H1 (cell line): Measurements from ENCODE around the gene TGM5. TPM values are rescaled to one million over a fixed set of nuclear protein-coding genes. Genes with fewer than 3 reads are reported as not detected.

ENCODE experiments used
- CTCF ChIA-PET: fragments of 300-600 bp; sonication (Branson Sonifier 250); formaldehyde crosslinking; loops from one replicate; lab custom pipeline; 2021; ENCODE audit not compliant: partially characterized antibody; lab: Charles Lee
- POLR2A ChIA-PET: fragments of 300-600 bp; sonication (Branson Sonifier 250); formaldehyde crosslinking; loops from one replicate; lab custom pipeline; 2021; ENCODE audit warnings: inconsistent platforms; ENCODE audit not compliant: partially characterized antibody; lab: Charles Lee
- DNase-seq, 2 experiments: peaks; one replicate each; pipeline versions ENCODE4 v3.0.0 to v3.0.0-alpha.2; 2010 to 2022; ENCODE audit warnings: low spot score in 2 of 2, low read depth in 1 of 2, mixed read lengths in 1 of 2
- FAIRE-seq: peaks from 2 replicates; lab custom pipeline; 2011; peaks lifted over from hg19 to GRCh38; lab: Jason Lieb, UNC
- H2AFZ ChIP-seq: 2 replicates; pipeline ENCODE4 v1.8.1; 2012; ENCODE audit warnings: low read length, inconsistent platforms
- H2AK5ac ChIP-seq: 2 replicates; pipeline ENCODE4 v1.6.1; 2013; ENCODE audit warnings: low read depth, low read length
- H2BK120ac ChIP-seq: replicated peaks from 2 replicates; pipeline ENCODE3; 2013; ENCODE audit warnings: low read depth, low read length, inconsistent platforms
- H2BK12ac ChIP-seq: 2 replicates; pipeline ENCODE4 v1.6.1; 2013; ENCODE audit warnings: low read depth, low read length
- H2BK15ac ChIP-seq: 2 replicates; pipeline ENCODE4 v1.6.1; 2013; ENCODE audit warnings: low read length
- H2BK20ac ChIP-seq: 2 replicates; pipeline ENCODE4 v1.6.1; 2013; ENCODE audit warnings: low read length
- H2BK5ac ChIP-seq: 2 replicates; pipeline ENCODE4 v1.6.1; 2013; ENCODE audit warnings: low read depth, low read length
- H3K14ac ChIP-seq: 2 replicates; pipeline ENCODE4 v1.6.1; 2013; ENCODE audit warnings: inconsistent platforms; ENCODE audit not compliant: insufficient read length
- H3K18ac ChIP-seq: 2 replicates; pipeline ENCODE4 v1.6.1; 2013; ENCODE audit warnings: low read length; ENCODE audit errors: extremely low read depth
- H3K23ac ChIP-seq: 2 replicates; pipeline ENCODE4 v1.6.1; 2013; ENCODE audit warnings: inconsistent platforms; ENCODE audit not compliant: insufficient read length
- H3K23me2 ChIP-seq: 2 replicates; pipeline ENCODE4 v1.6.1; 2013; ENCODE audit warnings: low read depth, low read length
- H3K27ac ChIP-seq: 2 replicates; pipeline ENCODE4 v1.6.1; 2011; ENCODE audit warnings: low read depth, low read length, inconsistent platforms
- H3K27me3 ChIP-seq, 4 experiments: replicated peaks in 1 of 4; 1 replicate in 1 of 4; 2 replicates in 3 of 4; pipeline versions ENCODE4 v1.6.1 to v1.8.1; 2011 to 2013; ENCODE audit warnings: low read length in 3 of 4, mild to moderate bottlenecking in 3 of 4, inconsistent platforms in 2 of 4, mixed read lengths in 2 of 4, moderate library complexity in 1 of 4; ENCODE audit not compliant: control insufficient read depth in 3 of 4, insufficient read depth in 3 of 4; ENCODE audit errors: extremely low read depth in 1 of 4
- H3K36me3 ChIP-seq, 4 experiments: 2 replicates each; pipeline versions ENCODE4 v1.6.1 to v1.8.1; 2011 to 2013; ENCODE audit warnings: mild to moderate bottlenecking in 4 of 4, low read length in 3 of 4, moderate library complexity in 2 of 4, control low read depth in 1 of 4, inconsistent platforms in 1 of 4; ENCODE audit not compliant: insufficient read depth in 4 of 4, control insufficient read depth in 2 of 4
- H3K4ac ChIP-seq: replicated peaks from 2 replicates; pipeline ENCODE3; 2013; ENCODE audit warnings: low read length, low read depth, mixed read lengths, inconsistent platforms; ENCODE audit not compliant: insufficient read length
- H3K4me1 ChIP-seq, 4 experiments: replicated peaks in 1 of 4; 1 replicate in 1 of 4; 2 replicates in 3 of 4; pipeline versions ENCODE4 v1.6.1 to v1.8.1; 2011 to 2013; ENCODE audit warnings: low read length in 3 of 4, inconsistent platforms in 2 of 4, mixed read lengths in 1 of 4; ENCODE audit not compliant: insufficient read depth in 4 of 4, control insufficient read depth in 3 of 4
- H3K4me2 ChIP-seq, 2 experiments: 2 replicates each; pipeline versions ENCODE4 v1.6.1 to v1.8.1; 2011 to 2013; ENCODE audit warnings: low read depth in 2 of 2, low read length in 2 of 2, control low read depth in 1 of 2, inconsistent platforms in 1 of 2, mild to moderate bottlenecking in 1 of 2; ENCODE audit not compliant: insufficient read depth in 1 of 2
- H3K4me3 ChIP-seq, 4 experiments: fragments of 200-600, 300-600 bp in 1 of 4; sonication (generic), shearing (Covaris generic), sonication (Bioruptor Twin) in 1 of 4; 2 replicates each; pipeline versions ENCODE4 v1.5.1 to v1.8.1; 2011 to 2016; ENCODE audit warnings: low read length in 4 of 4, low read depth in 3 of 4, control low read depth in 2 of 4, inconsistent platforms in 2 of 4, mild to moderate bottlenecking in 2 of 4, mixed read lengths in 1 of 4, moderate library complexity in 1 of 4; ENCODE audit not compliant: insufficient read depth in 2 of 4; ENCODE audit errors: extremely low read depth in 1 of 4
- H3K56ac ChIP-seq: replicated peaks from 2 replicates; pipeline ENCODE3; 2013; ENCODE audit warnings: low read depth, mild to moderate bottlenecking, mixed read lengths, low read length, inconsistent platforms; ENCODE audit not compliant: insufficient read length
- H3K79me1 ChIP-seq: 2 replicates; pipeline ENCODE4 v1.6.1; 2013; ENCODE audit warnings: low read depth, low read length, control low read depth
- H3K79me2 ChIP-seq, 2 experiments: 2 replicates each; pipeline versions ENCODE4 v1.6.1 to v1.8.1; 2012 to 2013; ENCODE audit warnings: low read length in 2 of 2, mild to moderate bottlenecking in 2 of 2, inconsistent platforms in 1 of 2; ENCODE audit not compliant: insufficient read depth in 2 of 2, control insufficient read depth in 1 of 2
- H3K9ac ChIP-seq, 4 experiments: replicated peaks in 1 of 4; 1 replicate in 1 of 4; 2 replicates in 3 of 4; pipeline versions ENCODE4 v1.6.1 to v1.8.1; 2011 to 2013; ENCODE audit warnings: low read depth in 3 of 4, low read length in 3 of 4, control low read depth in 2 of 4, mild to moderate bottlenecking in 2 of 4, moderate library complexity in 2 of 4, inconsistent platforms in 1 of 4; ENCODE audit errors: extremely low read depth in 1 of 4
- H3K9me3 ChIP-seq, 2 experiments: 2 replicates each; pipeline versions ENCODE4 v1.6.1 to v1.8.1; 2012 to 2013; ENCODE audit warnings: mild to moderate bottlenecking in 2 of 2, moderate library complexity in 2 of 2, control low read depth in 1 of 2, inconsistent platforms in 1 of 2, low read depth in 1 of 2, low read length in 1 of 2, mixed read lengths in 1 of 2; ENCODE audit not compliant: insufficient read depth in 2 of 2
- H4K20me1 ChIP-seq, 2 experiments: replicated peaks in 1 of 2; 2 replicates each; pipeline versions ENCODE3 to v1.8.1; 2011 to 2013; ENCODE audit warnings: inconsistent platforms in 2 of 2, low read length in 2 of 2, mild to moderate bottlenecking in 1 of 2; ENCODE audit not compliant: insufficient read depth in 2 of 2, control insufficient read depth in 1 of 2
- H4K5ac ChIP-seq: 2 replicates; pipeline ENCODE4 v1.6.1; 2013; ENCODE audit warnings: low read length, low read depth, mixed read lengths, inconsistent platforms; ENCODE audit not compliant: insufficient read length
- H4K8ac ChIP-seq: 2 replicates; pipeline ENCODE4 v1.8.0; 2013; ENCODE audit warnings: mild to moderate bottlenecking, moderate library complexity, low read length, inconsistent platforms; ENCODE audit not compliant: insufficient read depth; ENCODE audit errors: extremely low read depth
- H4K91ac ChIP-seq: replicated peaks from 2 replicates; pipeline ENCODE3; 2013; ENCODE audit warnings: low read length, mixed read lengths, inconsistent platforms; ENCODE audit not compliant: insufficient read length
- BRCA1 ChIP-seq: IDR thresholded peaks from 2 replicates; pipeline ENCODE4 v1.6.1; 2012; ENCODE audit warnings: low read depth, low read length, improper control_type of control experiment
- CHD2 ChIP-seq: IDR thresholded peaks from 2 replicates; pipeline ENCODE4 v1.6.1; 2012; ENCODE audit warnings: low read length, improper control_type of control experiment
- GABPA ChIP-seq: IDR thresholded peaks from 2 replicates; pipeline ENCODE4 v1.6.1; 2011; ENCODE audit warnings: mild to moderate bottlenecking, low read length, moderate library complexity, borderline replicate concordance; ENCODE audit not compliant: insufficient read depth
- POU5F1 ChIP-seq: IDR thresholded peaks from 2 replicates; pipeline ENCODE4 v1.6.1; 2011; ENCODE audit warnings: low read depth, mild to moderate bottlenecking, low read length, moderate library complexity
- RBBP5 ChIP-seq: IDR thresholded peaks from 2 replicates; pipeline ENCODE4 v1.7.1; 2012; ENCODE audit warnings: low read depth, mild to moderate bottlenecking, inconsistent platforms, low read length, moderate library complexity, borderline replicate concordance
- RXRA ChIP-seq: IDR thresholded peaks from 2 replicates; pipeline ENCODE4 v1.6.1; 2011; ENCODE audit warnings: low read depth, mild to moderate bottlenecking, low read length, moderate library complexity; ENCODE audit not compliant: insufficient read depth
- SIN3A ChIP-seq, 2 experiments: IDR thresholded peaks in 1 of 2; conservative IDR thresholded peaks in 1 of 2; 2 replicates each; pipeline ENCODE4 v1.6.1; 2011 to 2012; ENCODE audit warnings: low read length in 2 of 2, improper control_type of control experiment in 1 of 2, low read depth in 1 of 2, mild to moderate bottlenecking in 1 of 2
- SRF ChIP-seq: IDR thresholded peaks from 2 replicates; pipeline ENCODE4 v1.6.1; 2011; ENCODE audit warnings: mild to moderate bottlenecking, low read depth, low read length, moderate library complexity
- SUZ12 ChIP-seq: fragments of 200-600 bp; sonication (generic); IDR thresholded peaks from 2 replicates; pipeline ENCODE4 v1.6.1; 2012; ENCODE audit warnings: mild to moderate bottlenecking, inconsistent platforms, low read length, moderate library complexity, mixed read lengths
- WGBS, 2 experiments: shearing (Covaris generic) in 1 of 2; methylation state at CpG; one replicate each; pipeline versions ENCODE4 v1.1.6 to v1.1.7; 2013 to 2015; ENCODE audit warnings: low lambda C conversion rate in 2 of 2, mixed read lengths in 2 of 2, inconsistent platforms in 1 of 2, low coverage in 1 of 2, missing lambda C conversion rate in 1 of 2; ENCODE audit not compliant: insufficient replicate concordance in 2 of 2, insufficient coverage in 1 of 2, insufficient read length in 1 of 2; ENCODE audit errors: extremely low coverage in 1 of 2, missing lambda C conversion rate in 1 of 2; 5-methylcytosine and 5-hydroxymethylcytosine counted together
- polyA plus RNA-seq, 7 experiments: library from polyadenylated mRNA; depleted of rRNA in 3 of 7; stranded (reverse) in 5 of 7; unstranded in 2 of 7; fragments of >200 nt in 5 of 7; fragments of 200-250 nt in 2 of 7; gene quantifications; 1 replicate in 5 of 7; 2 replicates in 1 of 7; 4 replicates in 1 of 7; pipeline versions ENCODE4 v1.2.1 to v1.2.3, GENCODE V29; 2011 to 2013; ENCODE audit warnings: missing spikeins in 2 of 7, mixed read lengths in 2 of 7
- total RNA-seq: library from RNA; stranded (reverse); fragmentation: NEBNext Ultra II Directional; extraction: Animal tissue kit (Norgen Biotek cat#: 25700); gene quantifications from 2 replicates; pipeline ENCODE4 v1.2.1, GENCODE V29; 2021
- TF ChIP-seq, protein P1 (sequence below): IDR thresholded peaks from 2 replicates; pipeline ENCODE4 v1.6.1; 2012; ENCODE audit warnings: low read length, inconsistent platforms
- TF ChIP-seq, protein P2 (sequence below): IDR thresholded peaks from 2 replicates; pipeline ENCODE4 v1.6.1; 2011; ENCODE audit warnings: low read depth, mild to moderate bottlenecking, low read length; ENCODE audit not compliant: insufficient read depth

TGM5 gene
- total and polyA plus RNA-seq, 2 of the 8 experiments (the other 6 are each of a cell fraction or from before 2014, with no cell fraction given): not detected

DNA sequence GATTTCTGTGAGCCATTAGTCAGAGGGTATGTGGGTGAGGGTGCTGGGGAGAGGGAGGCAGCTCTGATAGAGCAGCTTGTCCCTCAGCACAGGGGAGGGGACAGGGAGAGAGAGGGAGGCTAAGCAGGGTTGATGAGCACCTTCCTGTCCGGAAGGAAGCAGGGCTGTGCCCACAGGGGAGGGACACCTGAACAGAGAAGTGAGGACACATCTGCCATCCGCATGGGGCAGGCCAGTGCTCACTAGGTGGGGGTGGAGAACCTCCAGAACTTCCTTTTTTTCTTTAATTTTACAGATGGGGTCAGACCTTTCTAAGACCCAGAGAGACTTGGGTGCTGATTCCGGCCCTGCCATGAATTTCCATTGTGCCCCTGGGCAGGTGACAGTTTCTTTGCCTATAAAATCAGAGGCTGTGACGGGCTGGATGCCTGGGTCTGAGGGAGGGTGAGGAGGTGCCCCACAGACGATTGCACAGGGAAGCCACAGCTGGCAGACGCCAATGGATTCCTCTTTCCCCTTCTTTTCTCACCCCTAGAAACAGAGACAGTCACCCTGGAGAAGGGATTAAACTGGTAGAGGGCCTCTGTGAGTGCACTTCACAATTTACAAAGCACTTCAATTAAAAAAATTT, 4.1 kb upstream of the TGM5 start:
- Histone ChIP-seq H3K36me3 (no peaks in the 10 kb centered on the region), H3K18ac (no peak overlapping the region), H3K9me3 (no peaks in the 10 kb centered on the region), H3K79me1 (no peaks in the 10 kb centered on the region), H4K91ac (no peak overlapping the region), H3K27ac (no peak overlapping the region), H2BK120ac (no peak overlapping the region), H2BK15ac (no peak overlapping the region), H3K23me2 (no peaks in the 10 kb centered on the region), H2BK5ac (no peak overlapping the region), H3K23ac (no peak overlapping the region), H3K79me2 (no peaks in the 10 kb centered on the region), H3K4me1 (no peaks in the 10 kb centered on the region), H3K4me2 (no peak overlapping the region), H4K5ac (no peak overlapping the region), H3K4me3 (no peak overlapping the region), H3K4ac (no peak overlapping the region), H2BK20ac (no peak overlapping the region), H3K27me3 (no peaks in the 10 kb centered on the region), H3K56ac (no peak overlapping the region), H4K20me1 (no peaks in the 10 kb centered on the region), H3K14ac (no peak overlapping the region), H3K9ac (no peak overlapping the region), H2AFZ (no peak overlapping the region), H2AK5ac (no peak overlapping the region), H2BK12ac (no peak overlapping the region), H4K8ac (no peak overlapping the region)
- DNase-seq (no peak), FAIRE-seq (no peak)
- CTCF ChIA-PET: interaction anchor here (0.6 to 6.3 kb wide), 11 partner anchors 11 to 500 kb away, joined by 3 to 82 read pairs (median 4); no protein-coding TSS in a partner anchor
- 70% methylated on average over 5 of the region's 6 CpGs; no CpG with 5 or more reads in 1 of the 2 experiments for WGBS, 2 experiments
- POLR2A ChIA-PET: no interaction called here
- TF ChIP-seq SIN3A (conservative IDR thresholded peaks at IDR 0.05 in 1 of 2, IDR thresholded peaks at IDR 0.05 in 1 of 2; ENCODE audit: low read depth in 1 of 2, low read length in 2 of 2) (no peak), SUZ12 (no peak), BRCA1 (no peak), POU5F1 (no peak), RXRA (no peak), RBBP5 (no peak), GABPA (no peak), SRF (no peak), CHD2 (no peak)
- TF ChIP-seq, protein P1, sequence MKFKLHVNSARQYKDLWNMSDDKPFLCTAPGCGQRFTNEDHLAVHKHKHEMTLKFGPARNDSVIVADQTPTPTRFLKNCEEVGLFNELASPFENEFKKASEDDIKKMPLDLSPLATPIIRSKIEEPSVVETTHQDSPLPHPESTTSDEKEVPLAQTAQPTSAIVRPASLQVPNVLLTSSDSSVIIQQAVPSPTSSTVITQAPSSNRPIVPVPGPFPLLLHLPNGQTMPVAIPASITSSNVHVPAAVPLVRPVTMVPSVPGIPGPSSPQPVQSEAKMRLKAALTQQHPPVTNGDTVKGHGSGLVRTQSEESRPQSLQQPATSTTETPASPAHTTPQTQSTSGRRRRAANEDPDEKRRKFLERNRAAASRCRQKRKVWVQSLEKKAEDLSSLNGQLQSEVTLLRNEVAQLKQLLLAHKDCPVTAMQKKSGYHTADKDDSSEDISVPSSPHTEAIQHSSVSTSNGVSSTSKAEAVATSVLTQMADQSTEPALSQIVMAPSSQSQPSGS: no peak
- TF ChIP-seq, protein P2, sequence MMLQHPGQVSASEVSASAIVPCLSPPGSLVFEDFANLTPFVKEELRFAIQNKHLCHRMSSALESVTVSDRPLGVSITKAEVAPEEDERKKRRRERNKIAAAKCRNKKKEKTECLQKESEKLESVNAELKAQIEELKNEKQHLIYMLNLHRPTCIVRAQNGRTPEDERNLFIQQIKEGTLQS: no peak
